NCI-H748 (cell line): Measurements from ENCODE around the gene TCIRG1.

Experiments used
- DNase-seq: peaks from one replicate; lab custom pipeline; 2025; ENCODE audit not compliant: unreplicated experiment; lab: John Stamatoyannopoulos, UW

The TCIRG1 gene

DNA sequence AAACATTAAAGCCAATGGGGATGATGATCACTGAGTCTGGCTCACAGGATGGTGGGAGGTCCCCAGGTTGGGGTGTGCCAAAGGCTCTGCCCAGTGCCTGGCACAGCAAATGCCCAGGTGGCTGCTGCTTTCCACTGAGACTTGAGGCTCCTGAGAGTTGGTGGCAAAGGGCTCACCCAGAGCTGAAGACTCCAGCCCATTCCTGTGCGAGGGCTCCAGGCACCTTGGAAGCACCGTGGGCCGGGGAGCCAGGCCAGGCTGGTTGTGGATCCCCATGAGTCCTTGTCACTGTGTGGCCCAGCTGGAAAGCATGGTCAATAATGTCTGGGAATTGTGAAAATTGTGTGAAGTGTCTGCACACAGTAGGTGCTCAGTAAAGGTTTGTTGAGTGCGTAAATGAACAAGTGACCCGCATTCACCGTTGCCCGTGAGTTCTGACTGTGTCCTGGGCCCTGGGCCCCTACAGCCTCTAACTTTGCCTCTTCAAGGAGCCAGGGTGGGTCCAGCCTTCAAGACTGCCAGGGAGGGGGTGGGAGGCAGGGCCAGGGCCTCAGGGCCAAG is 32.1 kb upstream of the TCIRG1 start:
- no peak for DNase-seq

DNA sequence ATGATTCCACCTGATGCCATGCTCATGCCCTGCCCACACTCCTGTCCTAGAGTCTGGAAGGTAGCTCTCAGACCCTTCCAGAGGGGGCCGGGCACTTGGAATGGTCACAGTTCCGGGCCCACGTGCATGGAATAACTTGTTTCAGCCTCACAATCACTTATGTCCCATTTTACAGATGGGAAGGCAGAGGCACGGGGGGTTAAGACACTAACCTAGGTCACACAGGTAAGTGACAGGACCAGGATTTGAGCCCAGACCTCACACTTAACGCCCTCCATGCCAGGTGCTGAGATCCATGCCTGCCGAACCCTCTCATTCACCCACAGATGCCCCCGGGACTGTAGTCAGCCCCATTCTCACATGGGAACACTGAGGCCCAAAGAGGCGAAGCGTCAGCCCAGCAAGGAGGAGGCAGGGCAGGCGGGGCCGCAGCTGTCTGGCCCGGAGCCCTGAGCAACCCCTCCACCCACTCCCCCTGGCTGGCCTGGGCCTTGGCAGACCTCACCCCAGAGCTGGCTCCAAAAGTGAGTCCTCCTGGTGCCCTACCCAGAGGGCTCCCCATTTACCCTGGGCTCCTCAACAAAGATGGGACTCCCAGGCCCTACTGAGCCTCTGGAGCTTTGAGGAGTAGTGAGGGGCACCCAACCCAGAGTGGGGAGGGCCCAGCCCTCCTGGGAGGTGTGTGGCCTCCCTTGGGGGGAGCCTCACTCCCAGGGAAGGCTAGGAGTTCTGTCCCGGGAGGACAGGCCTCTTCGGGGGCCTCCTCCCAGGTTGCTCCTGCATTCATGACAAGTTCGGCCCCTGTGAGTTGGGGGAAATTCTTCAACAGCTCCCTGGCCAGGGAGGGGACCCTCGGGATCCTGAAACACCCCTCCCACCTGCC is 31.1 kb upstream of the TCIRG1 start:
- no peak for DNase-seq

DNA sequence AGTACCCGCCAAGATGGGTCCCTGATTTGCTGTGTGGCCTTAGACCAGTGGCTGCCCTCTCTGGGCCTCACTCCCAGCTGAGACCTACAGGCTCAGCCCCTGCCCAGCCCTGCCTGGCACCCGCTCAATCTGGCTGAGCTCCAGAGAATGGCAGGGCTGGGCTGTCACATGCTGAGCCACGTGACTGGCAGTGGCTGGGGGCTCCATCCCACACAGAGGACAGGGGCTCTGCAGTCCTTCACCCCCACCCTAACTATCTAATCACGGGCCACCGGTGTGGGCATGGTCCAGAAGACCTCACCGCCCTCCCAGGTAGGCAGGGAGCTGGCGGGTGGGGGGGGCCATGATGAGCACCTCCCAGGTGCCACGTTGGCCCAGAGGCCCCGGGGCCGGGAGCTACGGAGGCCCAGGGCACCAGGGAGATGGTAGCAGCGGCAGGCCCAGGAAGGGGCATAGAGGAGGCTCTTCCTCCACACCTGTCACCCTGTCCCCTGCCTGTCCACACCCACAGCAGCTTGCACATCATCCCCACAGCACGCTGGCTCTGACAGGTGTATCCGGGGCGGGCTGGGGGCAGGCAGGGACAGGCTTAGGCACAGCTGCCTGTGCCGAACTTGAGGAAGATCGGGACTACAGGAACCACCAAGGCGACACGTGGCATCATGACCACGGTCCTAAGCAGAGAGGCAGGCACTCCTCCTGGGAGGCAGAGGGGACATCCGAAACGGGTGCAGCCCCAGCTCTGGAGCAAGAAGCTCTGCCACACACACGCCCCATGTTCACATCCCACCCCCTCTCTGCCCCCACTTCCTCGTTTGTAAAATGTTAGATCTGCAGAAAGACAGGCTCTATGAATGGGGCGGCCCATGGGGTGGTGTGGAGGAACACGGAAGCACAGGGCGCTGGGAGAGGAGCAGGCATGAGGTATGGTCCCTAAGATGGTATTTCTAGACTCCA is 30.2 kb upstream of the TCIRG1 start:
- no peak for DNase-seq

DNA sequence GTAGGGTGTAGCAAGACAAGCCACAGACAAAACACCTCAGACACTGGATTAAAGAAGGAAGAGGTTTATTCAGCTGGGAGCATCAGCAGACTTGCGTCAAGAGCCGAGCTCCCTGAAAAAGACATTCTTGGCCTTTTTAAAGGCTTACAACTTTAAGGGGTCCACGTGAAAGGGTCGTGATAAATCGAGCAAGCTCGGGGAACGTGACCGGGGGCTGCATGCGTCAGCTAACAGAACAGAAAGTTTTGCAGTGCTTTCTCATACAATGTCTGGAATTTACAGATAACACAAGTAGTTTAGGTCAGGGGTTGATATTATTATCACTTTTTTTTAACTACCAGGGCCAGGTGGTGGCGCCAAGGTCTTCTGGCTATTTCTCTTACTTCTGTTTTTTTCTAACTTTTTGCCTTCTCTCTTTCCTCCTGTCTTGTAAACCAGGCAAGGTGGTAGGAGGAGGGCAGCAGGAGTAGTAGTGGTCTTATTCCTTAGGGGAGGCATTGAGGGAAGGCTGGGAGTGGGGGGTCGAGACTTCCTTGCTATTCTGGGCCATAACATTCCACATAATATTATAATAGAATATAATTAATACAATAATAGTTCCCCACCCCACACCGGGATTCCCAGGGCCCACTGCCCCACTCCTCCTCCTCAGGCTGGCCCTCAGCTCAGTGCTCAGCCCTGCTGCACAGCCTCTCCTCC is 29.3 kb upstream of the TCIRG1 start:
- DNase-seq = no peak

DNA sequence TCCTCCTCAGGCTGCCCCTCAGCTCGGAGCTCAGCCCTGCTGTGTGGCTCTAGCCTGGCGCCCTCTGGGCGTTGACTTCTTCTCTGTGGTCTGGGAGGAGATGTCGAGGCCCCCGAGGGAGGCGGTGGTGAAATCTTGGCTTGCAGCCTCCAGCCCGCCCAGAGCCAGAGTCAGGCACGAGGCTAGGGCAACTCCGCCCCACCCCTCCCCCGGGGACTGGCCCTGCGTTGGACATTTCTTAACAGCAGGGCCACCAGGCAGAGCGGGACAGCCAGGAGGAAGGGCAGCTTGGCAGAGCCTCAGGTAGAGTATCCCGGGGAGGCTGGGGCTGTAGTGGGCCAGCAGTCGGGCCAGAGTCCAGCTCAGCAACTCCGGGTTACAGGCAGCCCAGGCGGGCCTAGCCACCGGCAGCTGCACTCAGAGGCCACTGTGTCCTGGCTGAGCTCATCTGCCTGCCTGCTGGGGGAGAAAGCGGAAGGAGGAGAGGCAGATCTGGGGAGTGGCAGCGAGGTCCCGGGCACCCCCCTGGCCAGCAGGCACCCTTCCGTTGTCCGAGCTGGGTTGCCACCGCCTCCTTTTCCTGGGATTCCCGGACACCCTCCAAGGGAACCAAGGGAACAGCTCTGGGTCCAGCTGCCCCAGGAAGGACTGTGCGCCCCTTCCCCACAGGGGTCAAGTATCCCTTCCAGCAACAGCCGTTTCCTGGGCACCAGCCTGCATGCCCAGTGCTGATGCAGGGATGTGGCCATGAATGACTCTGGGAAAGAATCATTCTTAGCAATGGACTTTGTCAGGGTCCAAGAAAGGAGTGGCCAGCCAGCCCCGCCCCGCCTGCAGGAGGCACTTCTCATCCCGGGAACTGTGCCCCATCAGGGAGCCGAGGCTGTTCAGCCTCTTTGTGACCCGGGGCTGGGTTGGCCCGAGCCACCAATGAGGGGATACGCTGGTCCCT is 28.5 kb upstream of the TCIRG1 start, which contains the start of gene ALDH3B1:
Gene ALDH3B1, plus strand, starts transcription at position 238 of the 952 bp plus-strand sequence. CDS start 4,971 bp downstream, outside the sequence.
- DNase-seq = no peak

DNA sequence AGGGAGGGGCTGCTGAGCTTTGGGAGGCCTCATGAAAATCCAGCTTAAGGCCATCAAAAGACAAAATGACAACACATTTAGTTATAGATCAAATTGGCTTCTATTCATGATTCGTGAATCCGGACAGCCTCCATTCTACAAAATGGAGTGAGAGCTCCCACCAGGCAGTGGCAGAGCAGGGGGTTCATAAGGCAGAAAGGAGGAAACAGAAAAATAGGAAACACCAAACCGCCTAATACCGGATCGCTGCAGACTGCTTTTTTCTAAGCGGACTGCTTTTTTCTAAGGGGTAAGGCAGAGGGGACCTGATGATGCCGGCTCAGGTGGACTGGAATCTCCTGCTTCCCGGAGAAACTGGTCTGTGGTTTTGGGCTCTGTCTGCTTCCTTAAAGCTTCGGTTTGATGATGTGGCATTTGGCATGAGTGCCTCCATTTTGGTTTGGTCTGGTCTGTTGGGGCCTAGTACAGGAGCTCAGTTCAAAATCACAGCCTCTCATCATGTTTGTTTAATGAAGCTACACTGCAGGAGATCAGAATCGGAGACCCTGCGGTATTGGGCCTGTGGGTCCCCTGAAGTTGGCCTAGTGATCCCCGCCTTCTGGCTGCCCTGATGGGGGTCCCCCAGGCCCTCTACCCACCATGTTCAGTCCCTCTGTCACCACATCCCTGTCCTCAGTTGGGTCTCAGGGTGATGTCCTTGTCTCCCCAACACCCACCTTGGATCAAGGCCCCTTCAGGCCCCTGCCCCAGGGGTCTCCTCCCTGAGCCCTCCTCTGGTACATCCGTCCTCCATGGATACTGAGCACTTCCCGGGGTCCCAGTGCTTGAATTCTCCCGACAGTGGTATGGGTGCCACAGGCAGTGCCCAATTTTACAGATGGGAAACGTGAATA is 27.5 kb upstream of the TCIRG1 start:
- DNase-seq = no peak

DNA sequence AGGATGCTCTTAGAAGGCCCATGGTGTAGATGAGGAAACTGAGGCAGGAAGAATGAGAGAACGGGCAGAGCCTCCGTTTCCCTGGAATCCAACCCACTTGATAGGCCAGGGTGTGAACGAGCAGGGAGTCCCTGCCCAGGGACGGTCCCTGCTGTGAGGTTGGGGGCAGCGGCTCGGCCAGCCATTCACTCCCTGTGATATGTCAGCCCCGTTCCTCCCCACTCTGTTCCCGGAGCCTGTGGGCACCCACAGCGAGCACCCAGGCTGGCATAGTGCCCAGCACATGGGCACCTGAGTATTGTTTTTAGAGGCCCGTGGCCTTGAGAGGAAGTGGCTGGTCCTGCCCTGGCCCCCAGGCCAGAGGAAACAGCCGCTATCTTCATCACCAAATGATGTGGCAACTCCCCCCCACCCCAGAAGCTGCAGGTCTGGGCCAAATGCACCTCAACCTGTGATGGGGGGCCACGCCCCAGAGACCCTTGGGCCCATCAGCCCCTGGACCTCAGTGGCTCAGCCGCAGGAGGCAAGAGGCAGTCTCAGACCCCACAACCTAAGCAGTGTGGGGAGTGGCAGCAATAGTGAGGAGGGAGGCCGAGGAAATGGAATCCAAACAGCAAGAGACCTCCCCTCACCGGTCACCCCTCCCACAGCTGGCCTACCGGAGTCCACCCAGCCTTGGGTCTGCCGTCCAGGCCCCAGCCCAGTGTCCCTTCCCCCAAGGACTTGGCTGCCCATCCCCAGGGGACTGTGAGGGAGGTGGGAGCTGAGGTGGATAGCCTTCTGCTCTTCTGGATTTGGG is 26.6 kb upstream of the TCIRG1 start:
- DNase-seq = no peak

DNA sequence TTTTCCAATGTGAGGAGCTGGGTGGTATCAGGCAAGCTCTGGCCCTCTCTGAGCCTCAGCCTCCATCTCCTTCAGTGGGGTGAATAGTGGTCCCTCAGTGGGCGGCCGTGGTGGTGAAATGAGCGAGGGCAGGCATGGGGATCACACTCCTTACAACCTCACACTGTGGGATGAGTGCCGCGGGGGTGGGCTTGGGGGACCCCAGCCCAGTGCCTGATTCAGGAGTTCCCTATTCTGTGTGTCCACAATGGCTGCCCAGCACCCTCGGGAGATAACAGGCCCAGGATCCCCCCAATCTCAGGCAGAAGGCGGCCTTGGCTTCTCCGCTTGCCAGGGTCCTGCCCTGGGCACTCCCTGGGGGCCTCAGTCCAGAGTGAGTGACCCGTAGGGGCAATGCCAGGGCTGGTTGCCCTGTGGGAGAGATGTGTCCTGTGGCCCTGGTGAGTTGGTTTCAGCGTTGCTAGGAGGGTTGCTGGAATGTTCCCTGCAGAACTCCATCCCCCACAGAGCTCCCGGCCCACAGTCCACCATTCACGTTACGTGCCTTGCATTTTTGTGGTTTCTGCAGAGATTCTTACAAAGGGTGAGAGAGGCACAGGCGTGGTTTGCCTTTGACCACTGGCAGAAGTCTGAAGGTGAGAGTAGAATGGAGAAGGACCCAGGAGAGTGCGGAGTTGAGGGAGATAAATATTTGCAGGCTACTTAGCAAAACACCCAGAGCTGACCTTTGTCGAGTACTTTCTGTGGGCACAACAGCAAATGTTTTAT is 25.8 kb upstream of the TCIRG1 start:
- DNase-seq = no peak

DNA sequence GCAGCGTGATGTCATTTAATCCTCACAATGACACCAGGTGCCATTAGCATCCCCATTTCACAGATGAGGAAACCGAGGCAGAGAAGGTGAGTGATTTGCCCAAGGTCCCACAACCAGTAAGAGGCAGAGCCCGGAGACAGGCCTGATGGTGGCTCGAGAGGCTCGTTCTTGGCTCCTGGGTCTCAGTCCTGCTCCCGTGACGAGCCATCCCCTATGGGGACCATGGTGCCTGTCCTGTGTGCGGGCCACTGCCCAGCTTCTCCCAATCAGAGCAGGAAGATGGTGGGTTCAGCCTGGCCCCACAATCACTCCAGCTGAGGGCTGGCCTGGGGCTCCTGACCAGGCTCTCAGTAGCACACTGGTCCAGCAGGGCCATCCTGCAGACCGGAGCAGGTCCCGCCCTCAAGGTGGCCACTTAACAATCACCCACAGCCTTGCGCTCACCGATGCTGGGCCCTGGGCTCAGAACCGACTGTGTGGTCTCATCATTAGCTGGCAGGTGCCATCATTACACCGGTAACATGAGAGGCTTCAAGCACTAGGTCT is 25.1 kb upstream of the TCIRG1 start:
- no peak for DNase-seq

DNA sequence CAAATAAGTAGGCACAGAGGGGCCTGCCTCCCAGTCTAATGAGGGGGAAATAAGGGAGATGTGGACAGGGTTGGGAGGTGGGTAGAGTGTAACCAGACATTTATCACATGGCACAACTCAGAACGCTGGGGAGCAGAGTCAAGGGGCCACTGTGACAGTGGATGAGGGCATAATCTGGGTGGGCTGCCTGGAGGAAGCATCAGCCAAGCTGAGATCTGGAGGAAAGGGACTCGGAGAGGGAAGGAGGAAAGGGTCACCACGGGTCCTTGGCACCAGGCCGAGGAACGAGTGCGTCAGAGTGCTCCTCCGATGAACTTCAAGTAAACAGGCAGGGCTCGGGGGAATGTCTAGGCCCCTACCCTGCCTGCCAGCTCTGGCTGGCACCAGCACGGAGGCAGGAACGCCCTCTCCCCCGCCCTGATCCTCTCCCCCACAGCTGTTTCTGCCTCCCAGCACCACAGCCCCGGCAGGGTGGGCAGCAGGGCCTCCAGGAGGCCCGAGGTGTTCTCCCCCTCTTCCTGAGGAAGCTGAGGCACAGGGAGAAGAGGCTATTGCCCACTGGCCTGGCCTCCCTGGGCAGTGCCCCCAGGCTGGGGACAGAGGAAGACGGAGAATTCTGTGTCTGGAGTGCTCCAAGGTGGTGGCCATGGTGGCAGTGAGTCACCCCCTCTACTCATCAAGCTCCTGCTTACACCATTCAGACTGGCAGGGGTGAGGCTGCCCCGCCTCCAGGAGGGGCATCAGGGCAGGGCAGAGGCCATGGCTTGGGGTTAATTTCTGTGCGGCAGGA is 24.5 kb upstream of the TCIRG1 start:
- DNase-seq = no peak

DNA sequence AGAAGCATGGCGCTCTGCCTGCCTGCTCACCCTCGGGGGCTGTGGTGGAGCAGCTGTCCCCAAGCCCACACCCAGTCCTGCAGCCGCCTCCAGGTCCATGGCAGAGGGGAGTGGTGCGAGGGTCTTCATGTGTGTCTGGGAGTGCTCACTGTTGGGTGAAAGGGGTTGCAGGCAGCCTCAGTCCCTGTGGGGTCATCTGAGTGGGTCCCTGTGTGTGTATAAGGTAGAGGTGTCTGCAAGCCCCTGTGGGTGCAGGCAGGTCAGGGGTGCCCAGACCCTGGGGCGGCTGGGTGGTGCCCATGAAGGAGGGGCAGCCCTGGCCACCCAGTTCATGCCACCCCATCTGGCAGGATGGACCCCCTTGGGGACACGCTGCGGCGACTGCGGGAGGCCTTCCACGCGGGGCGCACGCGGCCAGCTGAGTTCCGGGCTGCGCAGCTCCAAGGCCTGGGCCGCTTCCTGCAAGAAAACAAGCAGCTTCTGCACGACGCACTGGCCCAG is 23.8 kb upstream of the TCIRG1 start:
- DNase-seq = no peak

DNA sequence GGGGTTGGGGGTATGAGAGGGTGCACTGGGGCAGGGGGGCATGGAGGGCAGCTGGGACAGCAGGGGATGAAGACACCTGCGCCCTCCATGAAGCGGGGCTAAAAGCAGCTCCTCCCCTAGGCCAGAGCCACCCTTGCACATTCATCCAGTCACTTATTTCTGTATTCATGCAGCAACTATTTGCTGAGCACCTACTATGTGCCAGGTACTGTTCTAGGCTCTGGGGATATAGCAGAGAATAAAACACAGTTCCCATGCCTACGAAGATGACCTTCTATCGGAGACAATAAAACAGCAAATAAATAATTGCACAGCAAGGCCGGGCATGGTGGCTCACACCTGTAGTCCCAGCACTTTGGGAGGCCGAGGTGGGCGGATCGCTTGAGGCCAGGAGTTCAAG is 23.4 kb upstream of the TCIRG1 start:
- DNase-seq = no peak

DNA sequence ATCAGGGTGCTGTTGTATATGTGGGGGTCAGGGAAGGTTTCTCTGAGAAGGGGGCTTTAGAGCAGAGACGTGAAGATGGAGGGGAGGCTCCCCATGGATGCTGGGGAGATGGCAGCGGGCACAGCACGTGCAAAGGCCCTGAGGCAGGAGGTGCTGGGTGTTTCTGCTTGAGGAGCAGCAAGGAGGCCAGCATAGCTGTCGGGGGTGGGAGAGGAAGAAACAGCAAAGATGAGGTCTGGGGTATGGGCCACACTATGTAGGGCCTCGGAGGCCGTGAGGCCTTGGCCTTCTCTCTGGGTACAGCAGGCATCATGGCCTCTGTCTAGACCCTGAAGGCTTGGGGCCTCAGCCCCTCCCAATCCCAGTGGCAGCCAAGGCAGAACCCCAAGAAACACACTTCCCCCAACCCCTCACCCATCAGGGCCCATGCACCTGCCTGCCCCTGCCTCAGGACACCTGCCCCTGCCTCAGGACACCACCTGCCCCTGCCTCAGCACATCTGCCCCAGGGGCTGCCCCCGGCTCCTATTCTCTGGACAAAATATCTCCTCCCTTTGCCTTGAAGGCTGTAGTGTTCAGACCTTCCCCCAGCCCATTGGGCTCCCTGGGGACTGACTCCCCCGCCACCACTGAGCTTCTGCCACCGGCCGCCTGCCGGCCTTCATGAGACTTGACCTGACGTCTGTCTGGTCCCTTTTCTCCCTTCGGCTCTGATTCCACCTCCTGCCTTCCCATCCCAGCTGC is 22.5 kb upstream of the TCIRG1 start:
- DNase-seq = no peak

DNA sequence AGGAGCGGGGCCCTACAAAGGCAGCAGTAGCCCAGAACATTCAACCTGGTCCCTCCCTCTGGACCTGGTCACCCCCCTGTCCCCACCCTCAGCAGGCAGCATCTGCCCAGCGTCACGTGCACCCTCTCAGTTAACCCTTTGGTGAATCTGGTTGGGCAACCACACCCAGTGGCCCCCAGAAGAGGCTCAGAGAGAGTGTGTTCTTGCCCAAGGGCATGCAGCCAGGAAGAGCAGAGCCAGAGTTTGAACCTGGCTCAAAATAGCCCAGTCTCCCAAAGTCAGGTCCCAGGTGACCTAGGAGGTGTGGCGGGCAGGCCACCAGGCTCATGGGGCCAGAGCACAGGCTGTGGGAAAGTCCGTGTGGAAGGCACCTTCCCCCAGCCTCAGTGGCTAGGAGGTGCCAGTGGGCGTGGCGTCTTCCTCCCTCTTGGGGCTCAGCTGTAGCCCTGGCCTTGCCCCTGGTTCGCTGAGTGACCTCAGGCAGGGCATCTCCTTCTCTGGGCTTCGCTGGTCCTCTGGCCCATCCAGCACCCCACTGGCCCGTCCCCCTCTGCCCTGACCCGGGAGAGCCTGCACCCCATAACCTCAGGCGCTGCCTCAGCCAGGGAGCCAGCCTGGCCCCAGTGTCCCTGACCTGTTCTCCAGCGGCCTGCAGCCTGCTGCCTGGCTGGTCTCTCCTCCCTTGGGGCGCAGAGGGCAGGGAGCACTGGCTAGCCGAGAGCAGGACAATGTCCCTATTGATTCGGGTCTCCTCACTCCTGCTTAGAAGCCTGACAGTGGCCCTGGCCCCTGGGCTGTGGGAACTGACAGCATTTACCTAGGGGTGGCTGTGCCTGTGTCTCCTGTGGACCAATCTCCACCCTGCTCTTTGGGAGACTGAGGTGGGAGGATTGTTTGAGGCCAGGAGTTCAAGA is 21.7 kb upstream of the TCIRG1 start:
- no peak for DNase-seq
